Sigmoid colon (tissue), 7 donors: Measurements from ENCODE around the gene RPL11. TPM values are rescaled to one million over a fixed set of nuclear protein-coding genes. Genes with fewer than 3 reads are reported as not detected.

ENCODE experiments used
- DNase-seq: peaks from one replicate; pipeline ENCODE4 v3.0.0-alpha.2; 2019
- H3K27ac ChIP-seq, 4 donors: fragments of 200-600 bp; sonication (generic); one replicate each; pipeline ENCODE4 v1.5.1; 2016 to 2019; ENCODE audit warnings: mild to moderate bottlenecking in 1 of 4
- H3K27me3 ChIP-seq, 3 donors: fragments of 200-600 bp; sonication (generic); one replicate each; pipeline ENCODE4 v1.5.1; 2019; ENCODE audit warnings: mild to moderate bottlenecking in 1 of 3
- H3K36me3 ChIP-seq, 4 donors: fragments of 200-600 bp; sonication (generic); one replicate each; pipeline ENCODE4 v1.5.1; 2016 to 2019
- H3K4me1 ChIP-seq, 4 donors: fragments of 200-600 bp; sonication (generic); one replicate each; pipeline ENCODE4 v1.5.1; 2017 to 2019
- H3K4me3 ChIP-seq, 4 donors: fragments of 200-600 bp; sonication (generic); one replicate each; pipeline ENCODE4 v1.5.1; 2017 to 2019; ENCODE audit warnings: mild to moderate bottlenecking in 2 of 4, moderate library complexity in 1 of 4
- H3K9me3 ChIP-seq, 4 donors: fragments of 200-600 bp in 3 of 4; sonication (generic) in 3 of 4; one replicate each; pipeline versions ENCODE4 v1.5.1 to v1.6.1; 2013 to 2019
- CTCF ChIP-seq, 4 experiments: fragments of 450-650 bp in 3 of 4; fragments of 200-600 bp in 1 of 4; IDR thresholded peaks; one replicate each; pipeline ENCODE4 v1.5.1; 2016 to 2019; ENCODE audit warnings: antibody characterized with exemption in 4 of 4, mild to moderate bottlenecking in 3 of 4, moderate library complexity in 2 of 4
- EP300 ChIP-seq, 4 donors: sonication (generic); formaldehyde crosslinking; IDR thresholded peaks; one replicate each; pipeline ENCODE4 v1.6.1; 2017; ENCODE audit warnings: antibody characterized with exemption in 4 of 4
- POLR2A ChIP-seq, 2 donors: fragments of 450-650 bp; IDR thresholded peaks; one replicate each; pipeline ENCODE4 v1.6.1; 2016; ENCODE audit warnings: antibody characterized with exemption in 2 of 2, mild to moderate bottlenecking in 2 of 2, moderate library complexity in 2 of 2
- POLR2AphosphoS5 ChIP-seq, 4 donors: sonication (generic); formaldehyde crosslinking; IDR thresholded peaks; one replicate each; pipeline ENCODE4 v1.6.1; 2017; ENCODE audit warnings: antibody characterized with exemption in 4 of 4
- WGBS, 2 donors: extraction: QIAGEN DNeasy Blood & Tissue Kit; methylation state at CpG; one replicate each; pipeline ENCODE4 v1.1.7; 2013; 5-methylcytosine and 5-hydroxymethylcytosine counted together
- intact Hi-C: fragments of 100-400 bp; cut with DNase I; formaldehyde crosslinking; loops from one replicate; pipeline ENCODE4 v1.15.1; 2023
- polyA plus RNA-seq, 3 donors: library from polyadenylated mRNA; stranded (reverse); fragments of 200-250 nt; gene quantifications; one replicate each; pipeline ENCODE4 v1.2.3, GENCODE V29; 2013
- total RNA-seq, 4 donors: library from RNA; depleted of rRNA; stranded (reverse); fragments of >200 nt; gene quantifications; one replicate each; pipeline ENCODE4 v1.1.0, GENCODE V29; 2016
- donor health status: healthy with polysubstance abuse.
- donor health status: Bipolar disorder and iron deficiency.
- donor health status: healthy.

The RPL11 gene
- total and polyA plus RNA-seq, 7 donors, result 735 to 3,932 (median 1,309) TPM

DNA sequence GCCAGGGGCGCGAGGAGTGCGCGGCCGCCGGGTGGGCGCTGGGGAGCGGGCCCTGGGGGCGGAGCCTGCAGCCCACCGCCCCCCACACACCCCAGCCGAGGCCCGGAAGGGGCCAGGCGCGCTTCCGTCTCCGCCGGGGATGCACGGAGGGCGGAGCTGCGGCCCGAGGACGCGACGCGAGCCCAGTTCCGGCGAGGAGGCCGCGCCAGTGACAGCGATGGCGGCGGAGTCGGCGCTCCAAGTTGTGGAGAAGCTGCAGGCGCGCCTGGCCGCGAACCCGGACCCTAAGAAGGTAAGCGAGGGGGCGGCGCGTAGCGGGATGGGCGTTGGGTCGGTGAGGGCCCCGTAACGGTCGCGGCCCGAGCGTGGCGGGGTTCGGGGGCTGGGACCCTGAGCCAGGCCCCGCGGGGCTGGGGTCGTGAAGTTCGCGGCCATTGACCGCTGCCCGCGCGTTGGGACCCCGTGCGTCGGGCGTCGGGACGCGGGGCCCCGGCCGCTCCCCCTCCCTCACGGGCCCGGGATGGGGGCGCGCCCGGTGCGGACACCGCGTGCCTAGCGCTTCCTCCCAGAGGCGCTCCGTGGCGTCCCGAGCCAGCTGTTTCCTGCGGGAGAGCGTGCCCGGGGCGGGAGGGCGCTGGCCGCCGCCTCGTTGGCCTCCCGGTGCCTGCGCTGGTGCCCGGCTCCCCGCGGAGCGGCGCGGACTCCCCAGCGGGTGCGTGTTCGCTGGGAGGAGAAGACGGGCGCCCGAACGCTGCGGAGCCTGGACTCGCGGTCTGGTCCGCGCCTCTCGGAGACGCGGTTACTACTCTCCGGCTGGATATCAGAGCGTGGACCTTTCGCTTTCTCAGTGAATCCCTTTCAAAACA is 51.9 kb downstream of the RPL11 start, which contains the start of gene ELOA:
ELOA (plus strand) TSS at position 185 of the 866 bp plus-strand sequence; CDS start at position 218, 33 bp downstream.
- intact Hi-C loops, result loop anchor here (5.0 kb wide), 1 partner anchor 51 kb away; the partner anchor contains the start of gene RPL11
- H3K4me3 ChIP-seq, result peak within 1 kb of the TSS; percentile 78 to 98 (median 96)
- H3K36me3 ChIP-seq, result no peaks in the 10 kb centered on the region
- 0 to 1% methylated on average over 119 of the region's 119 CpGs for WGBS, 2 donors
- no peak for TF ChIP-seq EP300 (IDR thresholded peaks at IDR 0.05)
- peak; percentile 53 to 85 (median 80) for TF ChIP-seq POLR2AphosphoS5 (IDR thresholded peaks at IDR 0.05)
- TF ChIP-seq POLR2A (IDR thresholded peaks at IDR 0.05), result peak in 1 of 2 donors; percentile 43
- H3K27me3 ChIP-seq, result no peaks in the 10 kb centered on the region
- no peaks in the 10 kb centered on the region for H3K9me3 ChIP-seq
- DNase-seq, result peak; percentile 83
- H3K27ac ChIP-seq, result peak within 1 kb of the TSS; percentile 93 to 95 (median 94)
- H3K4me1 ChIP-seq, result peaks cover 0 to 39% (median 24%) of the 10 kb centered on the region in 4 donors

DNA sequence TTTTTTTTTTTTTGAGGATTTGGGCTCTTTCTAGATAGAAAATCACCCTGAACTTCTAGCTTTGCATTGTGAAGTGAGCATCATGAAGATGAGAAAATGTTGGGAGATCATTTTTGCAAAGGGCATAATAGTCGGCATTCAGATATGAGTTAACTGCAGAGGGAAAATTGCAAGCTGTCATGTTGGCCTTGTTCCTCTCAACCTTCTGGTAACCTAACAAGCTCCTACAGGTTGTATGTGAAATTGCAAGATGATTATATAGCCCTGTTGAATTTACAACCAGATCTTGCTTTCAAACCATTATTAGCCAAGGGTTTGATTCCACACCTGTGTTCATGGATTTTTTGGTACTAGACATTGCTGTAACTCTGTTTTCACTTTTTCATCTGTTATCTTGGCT is 53.9 kb downstream of the RPL11 start:
- no peak for DNase-seq
- Histone ChIP-seq H3K27ac (no peak overlapping the region), H3K27me3 (no peaks in the 10 kb centered on the region), H3K4me1 (peaks cover 0 to 39% (median 24%) of the 10 kb centered on the region in 4 donors), H3K36me3 (peaks cover 0 to 8% (median 3%) of the 10 kb centered on the region in 4 donors), H3K9me3 (no peaks in the 10 kb centered on the region), H3K4me3 (no peak overlapping the region)
- TF ChIP-seq EP300 (IDR thresholded peaks at IDR 0.05) (no peak), CTCF (IDR thresholded peaks at IDR 0.05) (peak in 2 of 4 experiments; percentile 11 to 19)
- 12 to 50% methylated on average over 1 of the region's 1 CpG for WGBS, 2 donors
- intact Hi-C loops, result no loop called here

Other genes starting within 250 kb of the RPL11 start
- gene ASAP3, start 207.6 kb upstream of the RPL11 start, total RNA-seq, result 10 to 100 TPM; 22.5 to 51.0 (median 27.8) TPM
- gene ASAP3, start 207.6 kb upstream of the RPL11 start, polyA plus RNA-seq, result 10 to 100 TPM; 20.6 to 22.2 (median 21.0) TPM
- under 1 TPM in 2 of 4 donors, not detected in 2; 0.14 to 0.28 TPM for gene E2F2, start 160.6 kb upstream of the RPL11 start, total RNA-seq
- gene E2F2, start 160.6 kb upstream of the RPL11 start, polyA plus RNA-seq, result 10 to 100 TPM in 1 of 3 donors, 1 to 10 TPM in 2; 2.4 to 10.6 (median 6.0) TPM
- gene ID3, start 132.3 kb upstream of the RPL11 start, total RNA-seq, result 100 to 1,000 TPM in 2 of 4 donors, 10 to 100 TPM in 2; 72.1 to 144 (median 92.6) TPM
- gene ID3, start 132.3 kb upstream of the RPL11 start, polyA plus RNA-seq, result 100 to 1,000 TPM; 114 to 232 (median 220) TPM
- 10 to 100 TPM; 25.7 to 29.9 (median 26.7) TPM for gene ELOA, start 51.7 kb downstream of the RPL11 start, total RNA-seq
- 10 to 100 TPM; 12.3 to 18.3 (median 15.0) TPM for gene ELOA, start 51.7 kb downstream of the RPL11 start, polyA plus RNA-seq
- 10 to 100 TPM; 47.9 to 78.7 (median 50.9) TPM for gene PITHD1, start 86.6 kb downstream of the RPL11 start, total RNA-seq
- gene PITHD1, start 86.6 kb downstream of the RPL11 start, polyA plus RNA-seq, result 10 to 100 TPM; 41.2 to 47.2 (median 42.0) TPM
- 10 to 100 TPM; 20.2 to 24.4 (median 23.3) TPM for gene LYPLA2, start 99.3 kb downstream of the RPL11 start, total RNA-seq
- 100 to 1,000 TPM in 2 of 3 donors, 10 to 100 TPM in 1; 99.6 to 121 (median 120) TPM for gene LYPLA2, start 99.3 kb downstream of the RPL11 start, polyA plus RNA-seq
- gene GALE, start 108.9 kb downstream of the RPL11 start, total RNA-seq, result 10 to 100 TPM in 1 of 4 donors, 1 to 10 TPM in 3; 7.8 to 11.5 (median 9.5) TPM
- 100 to 1,000 TPM; 131 to 208 (median 207) TPM for gene GALE, start 108.9 kb downstream of the RPL11 start, polyA plus RNA-seq
- 10 to 100 TPM; 24.8 to 47.4 (median 37.9) TPM for gene HMGCL, start 133.6 kb downstream of the RPL11 start, total RNA-seq
- 100 to 1,000 TPM in 2 of 3 donors, 10 to 100 TPM in 1; 56.6 to 156 (median 118) TPM for gene HMGCL, start 133.6 kb downstream of the RPL11 start, polyA plus RNA-seq
- gene FUCA1, start 176.5 kb downstream of the RPL11 start, total RNA-seq, result 10 to 100 TPM; 14.1 to 28.9 (median 21.8) TPM
- 100 to 1,000 TPM in 1 of 3 donors, 10 to 100 TPM in 2; 46.2 to 260 (median 83.1) TPM for gene FUCA1, start 176.5 kb downstream of the RPL11 start, polyA plus RNA-seq
- gene CNR2, start 221.6 kb downstream of the RPL11 start, total RNA-seq, result not detected
- 1 to 10 TPM in 1 of 3 donors, under 1 TPM in 1, not detected in 1; 0.23 to 4.2 TPM for gene CNR2, start 221.6 kb downstream of the RPL11 start, polyA plus RNA-seq